PC-3 (cell line): ENCODE measurements around the gene BAG5. TPM values are rescaled to one million over a fixed set of nuclear protein-coding genes. Genes with fewer than 3 reads are reported as not detected.

Experiments used
- ATAC-seq: fragments of 200-7000 bp; cut with Tn5 transposase; 2 replicates; pipeline ENCODE4 v1.9.1; 2020; ENCODE audit warnings: mild to moderate bottlenecking, moderate library complexity
- BruUV-seq: library from RNA; stranded (reverse); fragments of 400-500 nt; replicated peaks from 2 replicates; lab custom pipeline; 2021; lab: Mats Ljungman, UMichigan
- CTCF ChIA-PET: fragments of 300-600 bp; sonication (Branson Sonifier 250); formaldehyde crosslinking; loops from one replicate; lab custom pipeline; 2022; ENCODE audit warnings: antibody characterized with exemption; lab: Charles Lee
- POLR2A ChIA-PET: fragments of 300-600 bp; sonication (Branson Sonifier 250); formaldehyde crosslinking; loops from one replicate; lab custom pipeline; 2022; ENCODE audit warnings: antibody characterized with exemption; ENCODE audit not compliant: unreplicated experiment; lab: Charles Lee
- DNase-seq: peaks from one replicate; pipeline ENCODE4 v3.0.0-alpha.2; 2015
- H2AFZ ChIP-seq: fragments of 300-600 bp; sonication (generic); 2 replicates; pipeline ENCODE4 v1.6.0; 2016; ENCODE audit warnings: antibody characterized with exemption, low read length
- H3F3A ChIP-seq: fragments of 300-600 bp; sonication (generic); one replicate; pipeline ENCODE4 v1.6.0; 2017; ENCODE audit warnings: antibody characterized with exemption, low read length, control low read depth, mild to moderate bottlenecking; ENCODE audit not compliant: unreplicated experiment
- H3K27ac ChIP-seq: fragments of 300-600 bp; sonication (generic); 2 replicates; pipeline ENCODE4 v1.5.1; 2016; ENCODE audit warnings: mild to moderate bottlenecking, low read length
- H3K27me3 ChIP-seq: fragments of 300-600 bp; sonication (generic); 2 replicates; pipeline ENCODE4 v1.6.1; 2016; ENCODE audit warnings: low read length, mixed read lengths
- H3K36me3 ChIP-seq: fragments of 300-600 bp; sonication (generic); 2 replicates; pipeline ENCODE4 v1.6.1; 2016; ENCODE audit warnings: low read depth, mixed run types, low read length, mixed read lengths
- H3K4me1 ChIP-seq: fragments of 300-600 bp; sonication (generic); 2 replicates; pipeline ENCODE4 v1.5.1; 2016; ENCODE audit warnings: low read length; ENCODE audit not compliant: insufficient read depth
- H3K4me2 ChIP-seq: fragments of 300-600 bp; sonication (generic); 2 replicates; pipeline ENCODE4 v1.6.0; 2016; ENCODE audit warnings: low read length
- H3K4me3 ChIP-seq: fragments of 300-600 bp; sonication (generic); 2 replicates; pipeline ENCODE4 v1.5.1; 2016; ENCODE audit warnings: mild to moderate bottlenecking, low read length, mixed read lengths
- H3K79me2 ChIP-seq: fragments of 300-600 bp; sonication (generic); 2 replicates; pipeline ENCODE4 v1.6.1; 2017; ENCODE audit warnings: low read length, mixed read lengths
- H3K9ac ChIP-seq: fragments of 300-600 bp; sonication (generic); 2 replicates; pipeline ENCODE4 v1.6.0; 2016; ENCODE audit warnings: mild to moderate bottlenecking, low read length
- H3K9me2 ChIP-seq: fragments of 300-600 bp; sonication (generic); replicated peaks from 2 replicates; pipeline ENCODE4 v1.6.1; 2016; ENCODE audit warnings: mixed run types, low read length, mixed read lengths
- H3K9me3 ChIP-seq: fragments of 300-600 bp; sonication (generic); 2 replicates; pipeline ENCODE4 v1.6.1; 2016; ENCODE audit warnings: low read length, mixed read lengths
- H4K20me1 ChIP-seq: fragments of 300-600 bp; sonication (generic); 2 replicates; pipeline ENCODE4 v1.6.1; 2016; ENCODE audit warnings: low read length, mixed read lengths
- CTCF ChIP-seq: fragments of 300-600 bp; sonication (generic); conservative IDR thresholded peaks from 2 replicates; pipeline ENCODE4 v1.5.1; 2017; ENCODE audit warnings: antibody characterized with exemption, low read depth, mild to moderate bottlenecking, low read length
- EZH2 ChIP-seq: fragments of 300-600 bp; sonication (generic); IDR thresholded peaks from one replicate; pipeline ENCODE4 v1.6.1; 2017; ENCODE audit warnings: antibody characterized with exemption, mild to moderate bottlenecking, low read length; ENCODE audit not compliant: unreplicated experiment
- EZH2phosphoT487 ChIP-seq: fragments of 300-600 bp; sonication (generic); IDR thresholded peaks from 2 replicates; pipeline ENCODE4 v1.6.1; 2018; ENCODE audit warnings: mild to moderate bottlenecking, antibody characterized with exemption, low read length, borderline replicate concordance
- intact Hi-C: fragments of 100-400 bp; cut with micrococcal nuclease; formaldehyde crosslinking; loops from 2 replicates; pipeline ENCODE4 v1.9.0; 2023
- total RNA-seq: library from RNA; depleted of rRNA; stranded (reverse); fragments of >200 nt; gene quantifications from 2 replicates; pipeline ENCODE4 v1.2.3, GENCODE V29; 2014

Gene BAG5
- total RNA-seq, 1 experiment from 2014 or later, result 33.0 TPM

- Histone ChIP-seq H3F3A (no peaks in the 10 kb centered on the region), H3K27me3 (no peaks in the 10 kb centered on the region), H3K9me3 (no peaks in the 10 kb centered on the region), H3K9ac (no peak overlapping the region), H3K36me3 (peaks cover 21% of the 10 kb centered on the region), H3K79me2 (peaks cover 65% of the 10 kb centered on the region), H3K4me1 (peaks cover 42% of the 10 kb centered on the region), H4K20me1 (peaks cover 42% of the 10 kb centered on the region), H3K27ac (no peak overlapping the region), H3K4me2 (no peak overlapping the region), H3K9me2 (no peaks in the 10 kb centered on the region), H3K4me3 (no peak overlapping the region), H2AFZ (no peak overlapping the region)
- no peak for DNase-seq
- ChIA-PET POLR2A (no interaction called here), CTCF (interaction anchor here (1.1 kb wide), 1 partner anchor 36 kb away, joined by 4 read pairs; no protein-coding TSS in a partner anchor)
- no TSS peak for BruUV-seq
- TF ChIP-seq EZH2phosphoT487 (no peak), CTCF (no peak), EZH2 (no peak)
- ATAC-seq, result no peak
- intact Hi-C loops, result no loop called here
These were observed 5.3 kb downstream of the BAG5 start for GRCh38 chr14:103556946-103557758.

- intact Hi-C loops, result no loop called here
- Histone ChIP-seq H3K27me3 (no peaks in the 10 kb centered on the region), H2AFZ (no peak overlapping the region), H3K36me3 (peaks cover 19% of the 10 kb centered on the region), H3K9me3 (no peaks in the 10 kb centered on the region), H3K4me2 (no peak overlapping the region), H3K4me3 (no peak overlapping the region), H3F3A (no peaks in the 10 kb centered on the region), H3K9me2 (no peaks in the 10 kb centered on the region), H3K27ac (no peak overlapping the region), H3K79me2 (peaks cover 51% of the 10 kb centered on the region), H3K9ac (no peak overlapping the region), H3K4me1 (peaks cover 44% of the 10 kb centered on the region), H4K20me1 (peaks cover 33% of the 10 kb centered on the region)
- no TSS peak for BruUV-seq
- no peak for TF ChIP-seq EZH2
- TF ChIP-seq CTCF, result no peak
- no peak for TF ChIP-seq EZH2phosphoT487
- ATAC-seq (no peak), DNase-seq (no peak)
- CTCF ChIA-PET, result no interaction called here
- POLR2A ChIA-PET, result no interaction called here
These were observed 6.7 kb downstream of the BAG5 start for GRCh38 chr14:103555559-103556337.
